SK-N-SH treated with all-trans-retinoic acid at 6 μM for 48 hours (cell line): ENCODE measurements around the gene CETP.

ENCODE experiments used
- BACH2 ChIP-seq: fragments of 250-450 bp; sonication (Bioruptor Pico); IDR thresholded peaks from 2 replicates; pipeline ENCODE4 v1.9.0; 2021; ENCODE audit warnings: mild to moderate bottlenecking, borderline replicate concordance
- PPARA ChIP-seq: fragments of 250-450 bp; sonication (Bioruptor Pico); IDR thresholded peaks from 2 replicates; pipeline ENCODE4 v1.5.0; 2020; ENCODE audit warnings: mild to moderate bottlenecking, borderline replicate concordance
- RARB ChIP-seq: fragments of 250-450 bp; sonication (Bioruptor Pico); IDR thresholded peaks from 2 replicates; pipeline ENCODE4 v1.8.0; 2021; ENCODE audit warnings: mild to moderate bottlenecking, moderate library complexity
- SNAI2 ChIP-seq: fragments of 250-450 bp; sonication (Bioruptor Pico); IDR thresholded peaks from 2 replicates; pipeline ENCODE4 v1.5.0; 2020; ENCODE audit warnings: mild to moderate bottlenecking, moderate library complexity
- ZFP3 ChIP-seq: fragments of 250-450 bp; sonication (Bioruptor Pico); IDR thresholded peaks from 2 replicates; pipeline ENCODE4 v1.5.0; 2020; ENCODE audit warnings: mild to moderate bottlenecking, moderate library complexity
- ZFP30 ChIP-seq: fragments of 450-650 bp; formaldehyde crosslinking; IDR thresholded peaks from 2 replicates; pipeline ENCODE4 v1.5.0; 2022; ENCODE audit warnings: mild to moderate bottlenecking, moderate library complexity
- ZNF565 ChIP-seq: fragments of 450-650 bp; formaldehyde crosslinking; conservative IDR thresholded peaks from 2 replicates; pipeline ENCODE4 v1.5.0; 2020; ENCODE audit warnings: low read depth, mild to moderate bottlenecking, moderate library complexity
- TF ChIP-seq, protein P1 (sequence below): fragments of 250-450 bp; sonication (Bioruptor Pico); IDR thresholded peaks from 2 replicates; pipeline ENCODE4 v1.5.0; 2020; ENCODE audit warnings: mild to moderate bottlenecking, moderate library complexity

DNA sequence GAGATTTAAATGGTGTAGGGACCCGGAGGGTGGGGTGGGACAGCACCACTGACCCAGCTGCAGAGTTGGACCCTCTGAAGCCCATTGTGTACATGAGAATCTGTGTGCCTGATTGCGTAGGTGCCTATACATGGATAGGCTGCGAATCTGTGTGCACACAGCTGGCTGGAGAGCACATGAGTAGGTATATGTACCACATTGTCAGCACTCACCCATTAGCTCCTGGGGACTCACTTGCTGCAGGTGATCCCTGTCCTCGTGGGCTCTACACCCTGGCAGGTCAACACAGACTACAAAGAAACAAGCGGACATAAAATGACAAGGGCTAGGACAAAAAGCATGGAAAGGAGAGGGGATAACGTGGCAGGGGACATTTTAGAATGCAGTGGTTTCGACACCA lies 11.3 kb upstream of the CETP start:
- TF ChIP-seq RARB (CRISPR knock-in tag) (no peak), ZFP30 (CRISPR knock-in tag) (no peak), BACH2 (CRISPR knock-in tag) (no peak), PPARA (CRISPR knock-in tag) (no peak), ZFP3 (no peak), ZNF565 (CRISPR knock-in tag) (no peak), SNAI2 (CRISPR knock-in tag) (no peak)
- TF ChIP-seq, protein P1, sequence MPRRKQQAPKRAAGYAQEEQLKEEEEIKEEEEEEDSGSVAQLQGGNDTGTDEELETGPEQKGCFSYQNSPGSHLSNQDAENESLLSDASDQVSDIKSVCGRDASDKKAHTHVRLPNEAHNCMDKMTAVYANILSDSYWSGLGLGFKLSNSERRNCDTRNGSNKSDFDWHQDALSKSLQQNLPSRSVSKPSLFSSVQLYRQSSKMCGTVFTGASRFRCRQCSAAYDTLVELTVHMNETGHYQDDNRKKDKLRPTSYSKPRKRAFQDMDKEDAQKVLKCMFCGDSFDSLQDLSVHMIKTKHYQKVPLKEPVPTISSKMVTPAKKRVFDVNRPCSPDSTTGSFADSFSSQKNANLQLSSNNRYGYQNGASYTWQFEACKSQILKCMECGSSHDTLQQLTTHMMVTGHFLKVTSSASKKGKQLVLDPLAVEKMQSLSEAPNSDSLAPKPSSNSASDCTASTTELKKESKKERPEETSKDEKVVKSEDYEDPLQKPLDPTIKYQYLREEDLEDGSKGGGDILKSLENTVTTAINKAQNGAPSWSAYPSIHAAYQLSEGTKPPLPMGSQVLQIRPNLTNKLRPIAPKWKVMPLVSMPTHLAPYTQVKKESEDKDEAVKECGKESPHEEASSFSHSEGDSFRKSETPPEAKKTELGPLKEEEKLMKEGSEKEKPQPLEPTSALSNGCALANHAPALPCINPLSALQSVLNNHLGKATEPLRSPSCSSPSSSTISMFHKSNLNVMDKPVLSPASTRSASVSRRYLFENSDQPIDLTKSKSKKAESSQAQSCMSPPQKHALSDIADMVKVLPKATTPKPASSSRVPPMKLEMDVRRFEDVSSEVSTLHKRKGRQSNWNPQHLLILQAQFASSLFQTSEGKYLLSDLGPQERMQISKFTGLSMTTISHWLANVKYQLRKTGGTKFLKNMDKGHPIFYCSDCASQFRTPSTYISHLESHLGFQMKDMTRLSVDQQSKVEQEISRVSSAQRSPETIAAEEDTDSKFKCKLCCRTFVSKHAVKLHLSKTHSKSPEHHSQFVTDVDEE (CRISPR knock-in tag), result no peak
